Ectodermal cell (in vitro differentiated cells): ENCODE results near the gene FSTL4.
"Not testable (repeated sequence)": the region's sequence is repeated elsewhere in the genome, so short reads cannot be mapped to it uniquely, and the experiment has no call there.

Source experiments
- H3K27ac ChIP-seq: 2 replicates; pipeline ENCODE4 v1.7.0; 2013; ENCODE audit warnings: mild to moderate bottlenecking, low read depth, low read length; ENCODE audit not compliant: insufficient read depth, poor library complexity, severe bottlenecking
- H3K27me3 ChIP-seq: 2 replicates; pipeline ENCODE4 v1.7.0; 2013; ENCODE audit warnings: mild to moderate bottlenecking, low read length; ENCODE audit not compliant: insufficient read depth, control insufficient read depth, poor library complexity, severe bottlenecking
- H3K36me3 ChIP-seq: one replicate; pipeline ENCODE4 v1.7.0; 2013; ENCODE audit warnings: low read length; ENCODE audit not compliant: control insufficient read depth, insufficient read depth
- H3K4me1 ChIP-seq: one replicate; pipeline ENCODE4 v1.7.0; 2013; ENCODE audit warnings: low read length; ENCODE audit not compliant: control insufficient read depth, insufficient read depth
- H3K4me3 ChIP-seq: 2 replicates; pipeline ENCODE4 v1.7.0; 2013; ENCODE audit warnings: low read depth, low read length, control low read depth; ENCODE audit not compliant: insufficient read depth
- H3K9me3 ChIP-seq: 2 replicates; pipeline ENCODE4 v1.7.0; 2013; ENCODE audit warnings: mild to moderate bottlenecking, low read length, moderate library complexity; ENCODE audit not compliant: control insufficient read depth
- WGBS, 2 experiments: methylation state at CpG; one replicate each; pipeline ENCODE4 v1.1.7; 2013; ENCODE audit warnings: missing lambda C conversion rate in 2 of 2; 5-methylcytosine and 5-hydroxymethylcytosine counted together

The FSTL4 gene

GRCh38 chr5:133453084-133453780 is 159.1 kb downstream of the FSTL4 start:
- no peak overlapping the region for H3K4me3 ChIP-seq
- H3K27ac ChIP-seq = no peak overlapping the region
- H3K36me3 ChIP-seq = no peaks in the 10 kb centered on the region
- H3K9me3 ChIP-seq = no peaks in the 10 kb centered on the region
- 88 to 95% methylated on average over 4 of the region's 4 CpGs for WGBS, 2 experiments
- peaks cover 7% of the 10 kb centered on the region for H3K4me1 ChIP-seq
- H3K27me3 ChIP-seq = no peaks in the 10 kb centered on the region

DNA sequence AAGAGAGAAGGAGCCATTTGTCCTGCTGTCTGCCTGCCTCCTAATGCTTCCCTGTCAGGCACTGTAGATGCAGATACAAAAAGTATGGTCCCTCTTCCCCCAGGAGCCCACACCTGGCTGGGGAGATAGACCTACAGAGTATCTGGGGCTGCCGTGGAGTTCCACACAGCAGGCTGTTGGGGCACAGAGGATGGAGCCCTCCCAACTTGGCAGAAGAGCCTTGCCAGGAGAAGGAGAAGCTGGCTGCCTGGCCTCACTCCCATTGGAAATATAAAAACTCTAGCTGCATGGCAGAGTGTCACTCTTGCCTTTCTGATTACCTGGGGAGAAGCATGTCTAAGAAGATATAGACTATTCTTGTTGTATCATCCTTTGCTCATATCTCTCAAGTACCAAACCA is 160.4 kb downstream of the FSTL4 start:
- WGBS, 2 experiments = 90 to 96% methylated on average over 1 of the region's 1 CpG
- H3K27me3 ChIP-seq = no peaks in the 10 kb centered on the region

GRCh38 chr5:133450286-133450685 is 162.1 kb downstream of the FSTL4 start:
- 94 to 96% methylated on average over 8 of the region's 8 CpGs for WGBS, 2 experiments
- Histone ChIP-seq H3K27ac (no peak overlapping the region), H3K4me1 (no peaks in the 10 kb centered on the region), H3K27me3 (no peaks in the 10 kb centered on the region), H3K9me3 (no peaks in the 10 kb centered on the region), H3K4me3 (no peak overlapping the region), H3K36me3 (no peaks in the 10 kb centered on the region)

More for the DNA sequence above, 160.4 kb downstream of the FSTL4 start:
- Histone ChIP-seq H3K27ac (no peak overlapping the region), H3K4me3 (no peak overlapping the region), H3K4me1 (peaks cover 2% of the 10 kb centered on the region), H3K36me3 (no peaks in the 10 kb centered on the region), H3K9me3 (no peaks in the 10 kb centered on the region)

- H3K4me1 ChIP-seq = no peaks in the 10 kb centered on the region
- no peak overlapping the region for H3K27ac ChIP-seq
- no peaks in the 10 kb centered on the region for H3K9me3 ChIP-seq
- H3K27me3 ChIP-seq = no peaks in the 10 kb centered on the region
- H3K36me3 ChIP-seq = no peaks in the 10 kb centered on the region
- 94 to 95% methylated on average over 10 of the region's 10 CpGs for WGBS, 2 experiments
- no peak overlapping the region for H3K4me3 ChIP-seq
These were observed 163.2 kb downstream of the FSTL4 start for GRCh38 chr5:133449181-133449580.

- 85 to 87% methylated on average over 9 of the region's 9 CpGs for WGBS, 2 experiments
These were observed 165.9 kb downstream of the FSTL4 start for GRCh38 chr5:133446440-133446839.

GRCh38 chr5:133445744-133446143 is 166.6 kb downstream of the FSTL4 start:
- Histone ChIP-seq H3K9me3 (no peaks in the 10 kb centered on the region), H3K4me3 (no peak overlapping the region), H3K4me1 (no peaks in the 10 kb centered on the region), H3K27ac (no peak overlapping the region), H3K36me3 (no peaks in the 10 kb centered on the region), H3K27me3 (no peaks in the 10 kb centered on the region)
- WGBS, 2 experiments = 63 to 100% methylated on average over 1 of the region's 1 CpG

More at GRCh38 chr5:133446440-133446839, 165.9 kb downstream of the FSTL4 start:
- Histone ChIP-seq H3K4me1 (no peaks in the 10 kb centered on the region), H3K9me3 (no peaks in the 10 kb centered on the region), H3K36me3 (no peaks in the 10 kb centered on the region), H3K27ac (no peak overlapping the region), H3K4me3 (no peak overlapping the region), H3K27me3 (no peaks in the 10 kb centered on the region)

- not testable (repeated sequence) for H3K36me3 ChIP-seq, H3K27me3 ChIP-seq, H3K4me1 ChIP-seq, H3K4me3 ChIP-seq, H3K9me3 ChIP-seq, H3K27ac ChIP-seq
- 93 to 94% methylated on average over 10 of the region's 10 CpGs for WGBS, 2 experiments
These were observed 167.1 kb downstream of the FSTL4 start for GRCh38 chr5:133445204-133445603.

GRCh38 chr5:133444711-133445110 is 167.6 kb downstream of the FSTL4 start:
- H3K36me3 ChIP-seq = no peaks in the 10 kb centered on the region
- H3K27me3 ChIP-seq = no peaks in the 10 kb centered on the region
- H3K27ac ChIP-seq = no peak overlapping the region
- WGBS, 2 experiments = 91 to 93% methylated on average over 5 of the region's 5 CpGs
- no peak overlapping the region for H3K4me3 ChIP-seq
- no peaks in the 10 kb centered on the region for H3K9me3 ChIP-seq
- no peaks in the 10 kb centered on the region for H3K4me1 ChIP-seq

DNA sequence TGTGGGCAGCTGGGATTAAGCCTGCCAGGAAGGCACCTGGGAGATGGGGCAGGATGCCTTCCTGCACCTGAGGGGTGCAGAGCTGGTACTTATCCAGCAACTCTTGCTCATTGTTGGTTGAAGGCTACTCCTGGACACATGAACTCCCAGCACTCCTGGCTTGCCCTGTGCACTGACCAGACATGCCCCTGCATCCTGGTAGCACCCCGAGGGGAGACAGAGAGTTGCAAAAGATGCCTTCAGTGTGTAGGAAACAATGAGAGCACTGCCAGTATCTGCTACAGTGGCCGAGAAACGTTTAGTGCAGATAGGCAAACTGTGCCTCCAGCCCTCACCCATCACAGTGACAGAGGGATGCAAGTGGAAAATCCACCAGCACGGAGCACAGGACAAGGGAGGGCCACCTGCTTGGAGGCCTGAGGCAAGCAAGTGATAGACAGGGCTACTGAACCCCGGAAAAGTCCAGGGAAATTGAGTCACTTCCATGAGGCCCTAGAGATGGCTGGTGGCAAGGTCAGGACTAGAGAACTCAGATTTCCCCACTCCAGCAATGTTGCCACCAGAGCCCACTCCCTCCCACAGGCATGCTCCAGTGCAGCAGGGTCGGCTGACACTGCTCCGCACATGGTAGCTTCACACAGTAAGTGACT is 171.1 kb downstream of the FSTL4 start:
- Histone ChIP-seq H3K4me3 (no peak overlapping the region), H3K27ac (no peak overlapping the region), H3K36me3 (no peaks in the 10 kb centered on the region), H3K4me1 (no peaks in the 10 kb centered on the region), H3K9me3 (no peaks in the 10 kb centered on the region), H3K27me3 (no peaks in the 10 kb centered on the region)
- 95% methylated on average over 7 of the region's 7 CpGs for WGBS, 2 experiments

- Histone ChIP-seq H3K36me3 (no peaks in the 10 kb centered on the region), H3K27ac (no peak overlapping the region), H3K4me3 (no peak overlapping the region), H3K9me3 (no peaks in the 10 kb centered on the region), H3K4me1 (peaks cover 5% of the 10 kb centered on the region), H3K27me3 (no peaks in the 10 kb centered on the region)
- 93 to 94% methylated on average over 7 of the region's 7 CpGs for WGBS, 2 experiments
These were observed 171.8 kb downstream of the FSTL4 start for GRCh38 chr5:133440467-133441115.
